Esophagus squamous epithelium (tissue), 5 donors: ENCODE data around the gene TRABD2B. TPM values are rescaled to one million over a fixed set of nuclear protein-coding genes. Genes with fewer than 3 reads are reported as not detected.

Experiments
- DNase-seq: peaks from one replicate; lab custom pipeline; 2025; lab: John Stamatoyannopoulos, UW
- H3K27ac ChIP-seq, 4 donors: fragments of 200-600 bp; sonication (generic); one replicate each; pipeline ENCODE4 v1.5.1; 2016 to 2019; ENCODE audit warnings: mild to moderate bottlenecking in 1 of 4
- H3K27me3 ChIP-seq, 4 donors: fragments of 200-600 bp; sonication (generic); 1 replicate in 3 of 4; 2 replicates in 1 of 4; pipeline versions ENCODE4 v1.5.1 to v1.6.0; 2017 to 2021; ENCODE audit warnings: antibody characterized with exemption in 1 of 4
- H3K36me3 ChIP-seq, 3 donors: fragments of 200-600 bp; sonication (generic); one replicate each; pipeline ENCODE4 v1.5.1; 2016 to 2019
- H3K4me1 ChIP-seq, 3 donors: fragments of 200-600 bp; sonication (generic); one replicate each; pipeline ENCODE4 v1.5.1; 2017 to 2019
- H3K4me3 ChIP-seq, 4 donors: fragments of 200-600 bp; sonication (generic); 1 replicate in 3 of 4; 2 replicates in 1 of 4; pipeline ENCODE4 v1.5.1; 2016 to 2019; ENCODE audit warnings: mild to moderate bottlenecking in 2 of 4, moderate library complexity in 1 of 4
- H3K9me3 ChIP-seq, 3 donors: fragments of 200-600 bp; sonication (generic); one replicate each; pipeline ENCODE4 v1.5.1; 2016 to 2019
- POLR2A ChIP-seq, 4 donors: fragments of 450-650 bp; IDR thresholded peaks; one replicate each; pipeline ENCODE4 v1.6.1; 2017; ENCODE audit warnings: antibody characterized with exemption in 4 of 4, mild to moderate bottlenecking in 4 of 4, moderate library complexity in 3 of 4
- WGBS, 2 donors: methylation state at CpG; one replicate each; pipeline ENCODE4 v1.1.5; 2018; 5-methylcytosine and 5-hydroxymethylcytosine counted together
- intact Hi-C: fragments of 100-400 bp; cut with DNase I; formaldehyde crosslinking; loops from one replicate; pipeline ENCODE4 v1.15.0; 2022
- total RNA-seq, 4 donors: library from RNA; depleted of rRNA; stranded (reverse); fragments of >200 nt; gene quantifications; one replicate each; pipeline ENCODE4 v1.1.0, GENCODE V29; 2016
- TF ChIP-seq, protein P1 (sequence below), 6 experiments: fragments of 450-650 bp in 4 of 6; fragments of 200-600 bp in 2 of 6; sonication (generic) in 2 of 6; IDR thresholded peaks; one replicate each; pipeline ENCODE4 v1.5.1; 2016 to 2019; ENCODE audit warnings: antibody characterized with exemption in 6 of 6, mild to moderate bottlenecking in 4 of 6, moderate library complexity in 4 of 6
- donor health status: DM: yes; HTN: yes; CAD: no.

The TRABD2B gene
- total RNA-seq, 4 donors from 2014 or later = 0.26 to 1.7 (median 0.50) TPM

DNA sequence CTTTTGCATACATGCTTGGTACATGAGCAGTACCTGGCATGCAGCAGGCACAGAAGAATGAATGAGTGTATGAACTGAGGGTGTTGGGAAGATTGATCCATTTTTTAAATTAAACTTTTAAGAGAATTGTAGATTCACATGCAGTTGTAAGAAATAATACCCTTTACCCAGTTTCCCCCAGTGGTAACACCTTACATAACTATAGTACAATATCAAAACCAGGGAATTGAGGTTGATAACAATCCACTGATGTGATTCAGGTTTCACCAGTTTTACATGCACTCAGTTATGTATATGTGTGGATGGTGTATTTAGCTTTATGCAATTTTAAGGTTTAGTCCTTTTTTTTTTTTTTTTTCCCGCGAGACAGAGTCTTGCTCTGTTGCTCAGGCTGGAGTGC is 20.5 kb downstream of the TRABD2B start:
- Histone ChIP-seq H3K4me1 (peaks cover 0 to 8% (median 0%) of the 10 kb centered on the region in 3 donors), H3K36me3 (no peaks in the 10 kb centered on the region), H3K9me3 (no peaks in the 10 kb centered on the region), H3K27ac (no peak overlapping the region), H3K4me3 (no peak overlapping the region), H3K27me3 (peaks cover 0 to 5% (median 0%) of the 10 kb centered on the region in 4 donors)
- WGBS, 2 donors = 96 to 97% methylated on average over 2 of the region's 2 CpGs
- no peak for DNase-seq
- intact Hi-C loops = no loop called here
- no peak for TF ChIP-seq POLR2A (IDR thresholded peaks at IDR 0.05)
- TF ChIP-seq, protein P1, sequence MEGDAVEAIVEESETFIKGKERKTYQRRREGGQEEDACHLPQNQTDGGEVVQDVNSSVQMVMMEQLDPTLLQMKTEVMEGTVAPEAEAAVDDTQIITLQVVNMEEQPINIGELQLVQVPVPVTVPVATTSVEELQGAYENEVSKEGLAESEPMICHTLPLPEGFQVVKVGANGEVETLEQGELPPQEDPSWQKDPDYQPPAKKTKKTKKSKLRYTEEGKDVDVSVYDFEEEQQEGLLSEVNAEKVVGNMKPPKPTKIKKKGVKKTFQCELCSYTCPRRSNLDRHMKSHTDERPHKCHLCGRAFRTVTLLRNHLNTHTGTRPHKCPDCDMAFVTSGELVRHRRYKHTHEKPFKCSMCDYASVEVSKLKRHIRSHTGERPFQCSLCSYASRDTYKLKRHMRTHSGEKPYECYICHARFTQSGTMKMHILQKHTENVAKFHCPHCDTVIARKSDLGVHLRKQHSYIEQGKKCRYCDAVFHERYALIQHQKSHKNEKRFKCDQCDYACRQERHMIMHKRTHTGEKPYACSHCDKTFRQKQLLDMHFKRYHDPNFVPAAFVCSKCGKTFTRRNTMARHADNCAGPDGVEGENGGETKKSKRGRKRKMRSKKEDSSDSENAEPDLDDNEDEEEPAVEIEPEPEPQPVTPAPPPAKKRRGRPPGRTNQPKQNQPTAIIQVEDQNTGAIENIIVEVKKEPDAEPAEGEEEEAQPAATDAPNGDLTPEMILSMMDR (IDR thresholded peaks at IDR 0.05) = no peak

GRCh38 chr1:47976267-47976666 is 20.9 kb downstream of the TRABD2B start:
- 65 to 80% methylated on average over 3 of the region's 3 CpGs for WGBS, 2 donors
- peaks cover 0 to 8% (median 0%) of the 10 kb centered on the region in 3 donors for H3K4me1 ChIP-seq
- no peak for DNase-seq
- peaks cover 0 to 5% (median 0%) of the 10 kb centered on the region in 4 donors for H3K27me3 ChIP-seq
- no peak for TF ChIP-seq POLR2A (IDR thresholded peaks at IDR 0.05)
- TF ChIP-seq, protein P1 (IDR thresholded peaks at IDR 0.05) = no peak
- H3K4me3 ChIP-seq = no peak overlapping the region
- no peaks in the 10 kb centered on the region for H3K36me3 ChIP-seq
- H3K27ac ChIP-seq = no peak overlapping the region
- intact Hi-C loops = no loop called here
- H3K9me3 ChIP-seq = no peaks in the 10 kb centered on the region

- intact Hi-C loops = no loop called here
- TF ChIP-seq POLR2A (IDR thresholded peaks at IDR 0.05) = no peak
- TF ChIP-seq, protein P1 (IDR thresholded peaks at IDR 0.05) = no peak
- no peak overlapping the region for H3K27ac ChIP-seq
- H3K4me3 ChIP-seq = no peak overlapping the region
- H3K36me3 ChIP-seq = no peaks in the 10 kb centered on the region
- H3K9me3 ChIP-seq = no peaks in the 10 kb centered on the region
- H3K4me1 ChIP-seq = peaks cover 0 to 8% (median 0%) of the 10 kb centered on the region in 3 donors
- peaks cover 0 to 2% (median 0%) of the 10 kb centered on the region in 4 donors for H3K27me3 ChIP-seq
- DNase-seq = no peak
- WGBS, 2 donors = 51 to 70% methylated on average over 3 of the region's 3 CpGs
These were observed 21.8 kb downstream of the TRABD2B start for GRCh38 chr1:47975302-47975921.

- Histone ChIP-seq H3K9me3 (no peaks in the 10 kb centered on the region), H3K36me3 (no peaks in the 10 kb centered on the region), H3K4me3 (no peak overlapping the region), H3K27ac (no peak overlapping the region), H3K4me1 (no peaks in the 10 kb centered on the region), H3K27me3 (no peaks in the 10 kb centered on the region)
- intact Hi-C loops = no loop called here
- WGBS, 2 donors = 76 to 79% methylated on average over 3 to 4 of the region's 4 CpGs
- no peak for DNase-seq
- TF ChIP-seq POLR2A (IDR thresholded peaks at IDR 0.05) = no peak
- TF ChIP-seq, protein P1 (IDR thresholded peaks at IDR 0.05) = peak in 1 of 6 experiments; percentile 16
These were observed 24.2 kb downstream of the TRABD2B start for GRCh38 chr1:47972864-47973432.

DNA sequence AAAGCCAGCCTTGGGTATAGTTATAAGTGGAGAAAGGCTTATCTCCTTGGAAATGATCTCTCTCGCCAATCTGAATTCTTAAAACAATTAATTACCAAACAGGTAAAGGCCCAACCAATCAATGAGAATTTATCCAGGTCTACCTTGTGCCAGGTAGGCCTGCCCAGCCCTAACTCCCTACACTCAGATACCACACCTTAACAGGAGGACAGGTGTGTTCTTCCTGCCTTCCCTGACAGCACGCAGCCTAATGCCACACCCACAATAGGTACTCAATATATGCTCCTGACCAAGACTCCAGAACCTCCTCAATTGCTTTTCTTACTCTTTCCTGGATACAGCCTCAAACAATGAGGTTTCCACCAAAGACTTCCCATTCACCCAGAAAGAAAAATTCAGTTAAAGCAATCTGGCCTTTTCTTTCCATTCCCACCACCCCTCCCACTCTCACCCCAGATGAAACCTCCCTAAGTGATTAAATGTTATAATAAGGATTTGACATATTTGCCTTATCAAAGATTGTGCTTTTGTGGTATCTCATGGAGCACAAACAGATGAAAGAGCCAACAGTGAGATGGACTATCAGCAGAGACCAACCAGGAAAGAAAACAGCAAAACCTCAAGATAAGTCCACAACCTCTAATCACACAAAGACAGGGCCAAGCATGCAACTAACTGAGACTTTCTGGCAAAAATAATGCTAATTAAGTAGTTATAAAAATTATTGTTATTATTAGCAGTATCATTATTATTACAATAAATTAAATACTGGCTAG is 25.6 kb downstream of the TRABD2B start:
- 69 to 71% methylated on average over 2 of the region's 2 CpGs for WGBS, 2 donors

More for the DNA sequence above, 25.6 kb downstream of the TRABD2B start:
- no peaks in the 10 kb centered on the region for H3K27me3 ChIP-seq
- DNase-seq = no peak
- H3K9me3 ChIP-seq = no peaks in the 10 kb centered on the region
- no peak overlapping the region for H3K4me3 ChIP-seq
- intact Hi-C loops = no loop called here
- no peaks in the 10 kb centered on the region for H3K4me1 ChIP-seq
- H3K36me3 ChIP-seq = no peaks in the 10 kb centered on the region
- H3K27ac ChIP-seq = no peak overlapping the region
- no peak for TF ChIP-seq POLR2A (IDR thresholded peaks at IDR 0.05)
- TF ChIP-seq, protein P1 (IDR thresholded peaks at IDR 0.05) = no peak
